Activated CD4-positive, alpha-beta T cell treated with anti-CD3 and anti-CD28 coated beads, Interleukin-2, amount 10 ng/mL, durations not matched to agents 7 days and 5 days (primary cell): ENCODE results near the gene PSMD5. TPM values are rescaled to one million over a fixed set of nuclear protein-coding genes. Genes with fewer than 3 reads are reported as not detected.
A peak's percentile ranks its signal among the peaks of the same experiment; 100 is the strongest.
"Not testable (repeated sequence)": the region's sequence is repeated elsewhere in the genome, so short reads cannot be mapped to it uniquely, and the experiment has no call there.

ENCODE experiments used
- CTCF ChIA-PET: fragments of 350-600 bp; sonication (Branson Sonifier 250); formaldehyde crosslinking; loops from one replicate; lab custom pipeline; 2021; ENCODE audit warnings: antibody characterized with exemption; lab: Charles Lee
- POLR2A ChIA-PET: fragments of 350-600 bp; sonication (Branson Sonifier 250); formaldehyde crosslinking; loops from one replicate; lab custom pipeline; 2021; ENCODE audit warnings: antibody characterized with exemption; lab: Charles Lee
- DNase-seq: peaks from one replicate; pipeline ENCODE4 v3.0.0-alpha.2; 2020
- H3K27ac Mint-ChIP-seq: one replicate; pipeline ENCODE4 v1.8.0; 2021; ENCODE audit warnings: mild to moderate bottlenecking, moderate library complexity, mixed read lengths
- H3K27me3 Mint-ChIP-seq: one replicate; pipeline ENCODE4 v1.8.0; 2021; ENCODE audit warnings: mixed read lengths
- H3K36me3 Mint-ChIP-seq: one replicate; pipeline ENCODE4 v1.8.0; 2021; ENCODE audit warnings: low read depth, mixed read lengths
- H3K4me1 Mint-ChIP-seq: one replicate; pipeline ENCODE4 v1.8.0; 2021; ENCODE audit warnings: mixed read lengths
- H3K4me3 Mint-ChIP-seq: one replicate; pipeline ENCODE4 v1.8.0; 2021; ENCODE audit warnings: mild to moderate bottlenecking, moderate library complexity, mixed read lengths
- H3K9me3 Mint-ChIP-seq: one replicate; pipeline ENCODE4 v1.8.0; 2021; ENCODE audit warnings: mixed read lengths
- total RNA-seq, 2 experiments: library from RNA; stranded (reverse); gene quantifications; one replicate each; pipeline ENCODE4 v1.2.3, GENCODE V29; 2021

The PSMD5 gene
- total RNA-seq, 2 experiments from 2014 or later: 35.3 to 50.9 TPM

- Mint-ChIP-seq H3K4me1 (no peaks in the 10 kb centered on the region), H3K27me3 (no peaks in the 10 kb centered on the region), H3K27ac (no peak overlapping the region), H3K4me3 (no peak overlapping the region), H3K36me3 (peaks cover 56% of the 10 kb centered on the region), H3K9me3 (no peaks in the 10 kb centered on the region)
- no peak for DNase-seq
- CTCF ChIA-PET: no interaction called here
- POLR2A ChIA-PET: no interaction called here
Measured at GRCh38 chr9:120820095-120820494, 22.6 kb downstream of the PSMD5 start.

DNA sequence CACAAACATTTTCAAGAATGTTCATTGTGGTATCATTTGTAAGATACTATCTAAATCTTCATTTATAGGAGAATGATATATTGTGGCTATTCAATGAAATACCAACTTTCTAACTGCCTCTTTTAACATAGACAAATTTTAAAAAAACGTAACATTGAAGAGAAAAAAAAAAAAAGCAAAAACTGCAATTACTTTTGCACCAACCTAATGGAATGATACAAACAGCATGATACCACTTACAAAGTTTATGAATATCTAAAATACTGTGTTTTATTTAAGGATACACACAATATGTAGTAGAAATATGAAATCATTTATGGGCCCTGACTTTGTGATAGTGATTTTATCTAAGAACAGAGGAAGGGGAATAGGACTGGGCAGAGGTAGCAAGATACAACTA is 24.1 kb downstream of the PSMD5 start:
- no peaks in the 10 kb centered on the region for H3K27me3 Mint-ChIP-seq
- H3K27ac Mint-ChIP-seq: no peak overlapping the region
- DNase-seq: no peak
- no peaks in the 10 kb centered on the region for H3K4me1 Mint-ChIP-seq
- ChIA-PET CTCF (no interaction called here), POLR2A (no interaction called here)
- H3K36me3 Mint-ChIP-seq: peaks cover 47% of the 10 kb centered on the region
- H3K9me3 Mint-ChIP-seq: no peaks in the 10 kb centered on the region
- H3K4me3 Mint-ChIP-seq: no peak overlapping the region

DNA sequence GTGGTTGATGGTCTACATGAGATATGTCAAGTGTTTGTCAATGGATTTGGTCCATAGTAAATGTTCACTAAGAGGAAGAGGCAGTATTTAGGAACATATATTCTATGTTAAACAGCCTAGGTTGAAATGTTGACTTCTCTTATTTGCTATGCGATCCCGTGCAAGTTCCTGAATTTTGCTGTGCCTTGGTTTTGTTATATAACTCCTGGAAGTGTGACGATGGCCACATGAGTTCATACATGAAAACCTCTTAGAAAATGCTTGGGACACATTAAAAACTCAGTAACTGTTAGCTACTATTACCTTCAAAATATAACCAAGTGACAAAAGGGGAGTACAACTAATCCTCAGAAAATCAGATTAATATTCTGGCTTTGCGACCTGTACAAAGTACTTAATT is 27.6 kb downstream of the PSMD5 start:
- CTCF ChIA-PET: interaction anchor here (0.7 kb wide), 1 partner anchor 265 kb away, joined by 3 read pairs; no protein-coding TSS in a partner anchor
- Mint-ChIP-seq H3K4me1 (no peaks in the 10 kb centered on the region), H3K27ac (no peak overlapping the region), H3K9me3 (peaks cover 5% of the 10 kb centered on the region), H3K27me3 (no peaks in the 10 kb centered on the region), H3K36me3 (peaks cover 31% of the 10 kb centered on the region), H3K4me3 (no peak overlapping the region)
- POLR2A ChIA-PET: no interaction called here
- DNase-seq: no peak

- H3K9me3 Mint-ChIP-seq: peaks cover 43% of the 10 kb centered on the region
- H3K27ac Mint-ChIP-seq: no peak overlapping the region
- H3K4me1 Mint-ChIP-seq: no peaks in the 10 kb centered on the region
- POLR2A ChIA-PET: no interaction called here
- H3K27me3 Mint-ChIP-seq: no peaks in the 10 kb centered on the region
- no peak overlapping the region for H3K4me3 Mint-ChIP-seq
- CTCF ChIA-PET: no interaction called here
- H3K36me3 Mint-ChIP-seq: peaks cover 28% of the 10 kb centered on the region
- no peak for DNase-seq
Measured at GRCh38 chr9:120808931-120809330, 33.8 kb downstream of the PSMD5 start.

DNA sequence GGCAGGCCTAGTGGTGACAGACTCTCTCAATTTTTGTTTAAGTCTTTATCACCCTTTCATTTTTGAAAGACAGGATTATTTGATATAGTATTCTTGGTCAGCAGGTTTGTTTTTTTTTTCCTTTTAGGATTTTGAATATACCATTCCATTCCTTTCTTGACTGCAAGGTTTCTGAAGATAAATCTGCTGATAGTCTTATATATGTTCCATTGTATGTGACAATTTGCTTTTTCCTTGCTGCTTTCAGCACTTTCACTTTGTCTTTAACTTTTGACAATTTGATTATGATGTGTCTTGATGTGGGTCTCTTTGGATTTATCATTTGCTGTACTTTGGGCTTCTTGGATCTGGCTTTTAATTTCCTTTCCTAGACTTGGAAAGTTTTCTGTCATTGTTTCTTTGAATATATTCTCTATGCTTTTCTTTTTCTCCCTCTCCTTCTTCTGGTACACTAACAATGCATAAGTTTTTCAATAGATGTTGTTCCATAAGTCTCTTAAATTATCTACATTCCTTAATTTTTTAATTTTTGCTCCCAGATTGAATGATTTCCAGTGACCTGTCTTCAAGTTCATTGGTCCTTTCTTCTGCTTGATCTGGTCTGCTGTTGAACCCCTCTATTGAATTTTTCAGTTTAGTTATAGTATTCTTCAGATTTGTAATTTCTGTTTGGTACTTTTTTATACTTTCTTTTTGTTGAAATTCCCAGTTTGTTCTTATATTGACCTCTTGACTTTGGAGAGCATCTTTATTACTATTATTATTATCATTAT is 34.9 kb downstream of the PSMD5 start:
- Mint-ChIP-seq H3K4me1 (no peaks in the 10 kb centered on the region), H3K4me3 (no peak overlapping the region), H3K27ac (no peak overlapping the region), H3K36me3 (peaks cover 28% of the 10 kb centered on the region), H3K27me3 (no peaks in the 10 kb centered on the region), H3K9me3 (peaks cover 43% of the 10 kb centered on the region)
- CTCF ChIA-PET: no interaction called here
- POLR2A ChIA-PET: no interaction called here
- DNase-seq: no peak

- DNase-seq, H3K27me3 Mint-ChIP-seq, H3K4me3 Mint-ChIP-seq, H3K27ac Mint-ChIP-seq, POLR2A ChIA-PET, H3K4me1 Mint-ChIP-seq: not testable (repeated sequence)
- CTCF ChIA-PET: interaction anchor here (0.6 to 1.0 kb wide), 2 partner anchors 11 to 94 kb away, joined by 3 read pairs; partner anchors contain the start of gene FBXW2
- H3K36me3 Mint-ChIP-seq: peaks cover 25% of the 10 kb centered on the region
- H3K9me3 Mint-ChIP-seq: peaks cover 38% of the 10 kb centered on the region
Measured at GRCh38 chr9:120804784-120805363, 37.8 kb downstream of the PSMD5 start.

GRCh38 chr9:120801441-120801840 is 41.3 kb downstream of the PSMD5 start:
- CTCF ChIA-PET: no interaction called here
- POLR2A ChIA-PET: no interaction called here
- Mint-ChIP-seq H3K9me3 (peaks cover 14% of the 10 kb centered on the region), H3K27ac (no peak overlapping the region), H3K4me3 (no peak overlapping the region), H3K36me3 (peaks cover 6% of the 10 kb centered on the region), H3K27me3 (no peaks in the 10 kb centered on the region), H3K4me1 (no peaks in the 10 kb centered on the region)
- no peak for DNase-seq

DNA sequence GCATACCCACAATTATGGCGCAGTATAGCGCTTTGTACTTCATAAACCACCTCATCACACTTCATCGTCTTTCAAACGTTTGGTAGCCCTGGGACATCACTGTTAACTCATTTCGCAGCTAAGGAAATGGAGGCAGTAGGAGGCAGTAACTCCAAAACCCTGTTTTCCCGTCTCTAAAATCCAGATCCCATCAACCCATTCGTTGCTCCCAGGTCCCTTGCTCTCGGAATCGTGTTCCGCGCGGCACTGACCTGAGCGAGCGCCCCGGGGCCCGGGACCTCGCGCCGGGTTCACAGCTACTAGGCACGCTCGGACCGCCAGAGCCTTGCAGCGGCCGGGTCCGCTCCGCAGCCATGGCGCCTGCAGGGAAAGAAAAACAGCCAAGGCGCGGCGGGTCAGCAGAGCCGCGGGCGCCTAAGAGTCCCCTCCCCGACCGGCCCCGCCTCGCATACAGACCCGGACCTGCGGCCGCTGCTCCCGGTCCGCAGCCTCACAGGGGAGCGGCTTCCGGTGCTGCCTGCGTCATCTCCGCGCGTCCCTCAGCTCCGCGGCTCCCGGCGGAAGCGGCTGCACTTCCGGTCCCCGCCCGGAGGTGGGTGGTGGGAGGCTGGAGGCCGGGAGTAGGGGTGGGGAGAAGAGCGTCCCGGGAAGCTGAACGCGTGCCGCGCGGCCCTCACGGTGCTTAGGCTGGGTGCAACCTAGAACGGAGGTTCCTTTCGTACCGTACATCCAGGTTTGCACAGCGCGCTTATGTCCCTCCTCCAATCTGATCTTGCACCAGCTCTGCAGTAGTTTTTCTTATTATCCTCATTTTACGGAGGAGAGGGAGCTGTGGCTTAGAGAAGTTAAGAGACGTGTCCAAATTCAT is 49.6 kb downstream of the PSMD5 start, which contains the start of gene FBXW2:
FBXW2 (minus strand) TSS at position 519 of the 868 bp plus-strand sequence. CDS start 5,158 bp downstream, outside the sequence.
- ChIA-PET POLR2A (interaction anchor here (0.5 to 0.9 kb wide), 4 partner anchors 9 to 75 kb away, joined by 3 to 5 read pairs (median 3); no protein-coding TSS in a partner anchor), CTCF (interaction anchor here (0.6 to 1.4 kb wide), 9 partner anchors 10 to 87 kb away, joined by 3 to 5 read pairs (median 3); no protein-coding TSS in a partner anchor)
- H3K4me1 Mint-ChIP-seq: peaks cover 45% of the 10 kb centered on the region
- H3K27ac Mint-ChIP-seq: peak within 1 kb of the TSS; percentile 98
- H3K9me3 Mint-ChIP-seq: no peaks in the 10 kb centered on the region
- H3K36me3 Mint-ChIP-seq: peaks cover 17% of the 10 kb centered on the region
- peak within 1 kb of the TSS; percentile 82 for H3K4me3 Mint-ChIP-seq
- peak; percentile 90 for DNase-seq
- H3K27me3 Mint-ChIP-seq: no peaks in the 10 kb centered on the region

DNA sequence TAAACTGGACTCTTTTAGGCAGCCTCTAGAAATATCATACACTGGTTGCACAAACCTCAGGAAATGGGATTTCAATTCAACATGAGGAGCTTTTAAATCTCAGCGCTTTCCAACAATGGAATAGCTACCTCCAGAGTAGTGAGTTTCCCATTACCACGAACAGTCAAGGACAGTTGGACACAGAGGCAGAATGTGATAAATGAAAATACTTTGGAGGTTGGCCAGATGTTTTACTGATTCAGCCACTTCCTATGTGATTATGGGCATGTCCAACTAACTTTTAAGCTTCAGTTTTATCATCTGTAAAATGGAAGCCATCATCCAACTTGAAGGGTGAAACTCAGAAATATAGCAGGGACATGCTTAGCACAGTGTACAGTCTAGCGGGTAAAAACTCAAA is 51.6 kb downstream of the PSMD5 start:
- peak overlapping the region; percentile 82 for H3K4me3 Mint-ChIP-seq
- H3K36me3 Mint-ChIP-seq: peaks cover 31% of the 10 kb centered on the region
- peaks cover 61% of the 10 kb centered on the region for H3K4me1 Mint-ChIP-seq
- H3K27ac Mint-ChIP-seq: peak overlapping the region; percentile 98
- no peaks in the 10 kb centered on the region for H3K9me3 Mint-ChIP-seq
- POLR2A ChIA-PET: no interaction called here
- CTCF ChIA-PET: interaction anchor here (0.8 kb wide), 1 partner anchor 109 kb away, joined by 5 read pairs; no protein-coding TSS in a partner anchor
- DNase-seq: no peak
- H3K27me3 Mint-ChIP-seq: no peaks in the 10 kb centered on the region

GRCh38 chr9:120787933-120788332 is 54.8 kb downstream of the PSMD5 start:
- Mint-ChIP-seq H3K4me1 (peaks cover 68% of the 10 kb centered on the region), H3K27me3 (no peaks in the 10 kb centered on the region), H3K36me3 (peaks cover 51% of the 10 kb centered on the region), H3K9me3 (no peaks in the 10 kb centered on the region), H3K4me3 (no peak overlapping the region), H3K27ac (no peak overlapping the region)
- ChIA-PET CTCF (no interaction called here), POLR2A (interaction anchor here (0.6 kb wide), 1 partner anchor 49 kb away, joined by 3 read pairs; no protein-coding TSS in a partner anchor)
- no peak for DNase-seq

GRCh38 chr9:120783602-120784047 is 59.1 kb downstream of the PSMD5 start:
- CTCF ChIA-PET: no interaction called here
- POLR2A ChIA-PET: no interaction called here
- Mint-ChIP-seq H3K36me3 (peaks cover 56% of the 10 kb centered on the region), H3K9me3 (no peaks in the 10 kb centered on the region), H3K4me3 (no peak overlapping the region), H3K27me3 (no peaks in the 10 kb centered on the region), H3K27ac (no peak overlapping the region), H3K4me1 (peaks cover 40% of the 10 kb centered on the region)
- DNase-seq: no peak

DNA sequence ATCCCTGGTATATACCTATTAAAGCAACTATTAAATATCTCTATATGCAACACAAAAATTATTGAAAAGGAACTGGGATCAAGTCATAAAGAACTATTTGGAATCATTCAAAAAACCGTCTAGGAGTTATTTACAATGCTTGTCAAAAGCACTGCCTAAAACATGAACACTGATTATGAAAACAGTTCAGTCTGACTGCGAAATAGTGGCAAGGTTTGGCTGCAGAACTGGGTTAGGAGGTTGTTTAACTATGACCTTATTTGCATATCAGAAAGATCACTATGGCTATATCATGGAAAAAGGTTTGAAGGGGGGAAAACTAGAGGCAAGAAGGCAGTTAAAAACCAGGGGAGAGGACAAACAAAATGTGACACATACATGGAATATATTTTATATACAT is 61.5 kb downstream of the PSMD5 start:
- peaks cover 54% of the 10 kb centered on the region for H3K36me3 Mint-ChIP-seq
- H3K9me3 Mint-ChIP-seq: no peaks in the 10 kb centered on the region
- H3K4me1 Mint-ChIP-seq: peaks cover 20% of the 10 kb centered on the region
- H3K27me3 Mint-ChIP-seq: no peaks in the 10 kb centered on the region
- no peak overlapping the region for H3K4me3 Mint-ChIP-seq
- ChIA-PET CTCF (interaction anchor here (1.6 kb wide), 1 partner anchor 25 kb away, joined by 8 read pairs; no protein-coding TSS in a partner anchor), POLR2A (no interaction called here)
- H3K27ac Mint-ChIP-seq: no peak overlapping the region
- no peak for DNase-seq
